ENCODE data around the gene TMSB15A.
"Not testable (repeated sequence)": the region's sequence is repeated elsewhere in the genome, so short reads cannot be mapped to it uniquely, and the experiment has no call there.

TMSB15A gene

GRCh38 chrX:102515975-102516941 is at the start of gene TMSB15A:
TSS of gene TMSB15A (minus strand) at chrX:102516739.
- DNase-seq, result peak; percentile 8

GRCh38 chrX:102560423-102561068 is 44.0 kb upstream of the TMSB15A start:
- DNase-seq, result no peak

GRCh38 chrX:102558607-102559006 is 42.1 kb upstream of the TMSB15A start:
- DNase-seq, result no peak

- no peak for DNase-seq
These were observed 31.7 kb upstream of the TMSB15A start for GRCh38 chrX:102548231-102548630.

- DNase-seq, result no peak
These were observed 30.4 kb upstream of the TMSB15A start for GRCh38 chrX:102546828-102547493.

- DNase-seq, result not testable (repeated sequence)
These were observed 29.6 kb upstream of the TMSB15A start for GRCh38 chrX:102546175-102546574.

GRCh38 chrX:102535958-102536357 is 19.4 kb upstream of the TMSB15A start:
- no peak for DNase-seq

GRCh38 chrX:102517326-102517725 is 787 bp upstream of the TMSB15A start:
- no peak for DNase-seq

GRCh38 chrX:102514536-102514935 is 2.0 kb downstream of the TMSB15A start:
- no peak for DNase-seq

GRCh38 chrX:102498732-102499131 is 17.8 kb downstream of the TMSB15A start:
- DNase-seq, result no peak

GRCh38 chrX:102491766-102492165 is 24.8 kb downstream of the TMSB15A start:
- DNase-seq, result no peak

- DNase-seq, result not testable (repeated sequence)
These were observed 37.8 kb downstream of the TMSB15A start for GRCh38 chrX:102478765-102479164.

- not testable (repeated sequence) for DNase-seq
These were observed 44.7 kb downstream of the TMSB15A start, which contains the start of gene TCP11X2 for GRCh38 chrX:102471762-102472220. TSS of gene TCP11X2 (minus strand) at chrX:102471812.

GRCh38 chrX:102470215-102470614 is 46.3 kb downstream of the TMSB15A start:
- not testable (repeated sequence) for DNase-seq
